Esophagus muscularis mucosa (tissue), 4 donors: ENCODE data around the gene CDC6.
"Not testable (repeated sequence)": the region's sequence is repeated elsewhere in the genome, so short reads cannot be mapped to it uniquely, and the experiment has no call there.

Experiments
- EP300 ChIP-seq: sonication (generic); formaldehyde crosslinking; IDR thresholded peaks from one replicate; pipeline ENCODE4 v1.6.1; 2017; ENCODE audit warnings: antibody characterized with exemption
- POLR2A ChIP-seq: fragments of 450-650 bp; IDR thresholded peaks from one replicate; pipeline ENCODE4 v1.6.1; 2017; ENCODE audit warnings: antibody characterized with exemption, moderate library complexity, mild to moderate bottlenecking, low read depth
- POLR2AphosphoS5 ChIP-seq, 2 donors: sonication (generic); formaldehyde crosslinking; IDR thresholded peaks; one replicate each; pipeline ENCODE4 v1.6.1; 2017; ENCODE audit warnings: antibody characterized with exemption in 2 of 2
- TF ChIP-seq, protein P1 (sequence below), 3 experiments: fragments of 200-600 bp in 2 of 3; fragments of 450-650 bp in 1 of 3; sonication (generic) in 2 of 3; IDR thresholded peaks; one replicate each; pipeline ENCODE4 v1.5.1; 2017 to 2019; ENCODE audit warnings: antibody characterized with exemption in 3 of 3, mild to moderate bottlenecking in 2 of 3, moderate library complexity in 1 of 3

- TF ChIP-seq POLR2AphosphoS5 (IDR thresholded peaks at IDR 0.05); POLR2A; EP300: not testable (repeated sequence)
- TF ChIP-seq, protein P1, sequence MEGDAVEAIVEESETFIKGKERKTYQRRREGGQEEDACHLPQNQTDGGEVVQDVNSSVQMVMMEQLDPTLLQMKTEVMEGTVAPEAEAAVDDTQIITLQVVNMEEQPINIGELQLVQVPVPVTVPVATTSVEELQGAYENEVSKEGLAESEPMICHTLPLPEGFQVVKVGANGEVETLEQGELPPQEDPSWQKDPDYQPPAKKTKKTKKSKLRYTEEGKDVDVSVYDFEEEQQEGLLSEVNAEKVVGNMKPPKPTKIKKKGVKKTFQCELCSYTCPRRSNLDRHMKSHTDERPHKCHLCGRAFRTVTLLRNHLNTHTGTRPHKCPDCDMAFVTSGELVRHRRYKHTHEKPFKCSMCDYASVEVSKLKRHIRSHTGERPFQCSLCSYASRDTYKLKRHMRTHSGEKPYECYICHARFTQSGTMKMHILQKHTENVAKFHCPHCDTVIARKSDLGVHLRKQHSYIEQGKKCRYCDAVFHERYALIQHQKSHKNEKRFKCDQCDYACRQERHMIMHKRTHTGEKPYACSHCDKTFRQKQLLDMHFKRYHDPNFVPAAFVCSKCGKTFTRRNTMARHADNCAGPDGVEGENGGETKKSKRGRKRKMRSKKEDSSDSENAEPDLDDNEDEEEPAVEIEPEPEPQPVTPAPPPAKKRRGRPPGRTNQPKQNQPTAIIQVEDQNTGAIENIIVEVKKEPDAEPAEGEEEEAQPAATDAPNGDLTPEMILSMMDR (IDR thresholded peaks at IDR 0.05), result not testable (repeated sequence)
Measured at GRCh38 chr17:40299159-40299757, 11.6 kb downstream of the CDC6 start.
